Sigmoid colon (tissue), 7 donors: ENCODE results near the gene PSMB11. TPM values are rescaled to one million over a fixed set of nuclear protein-coding genes. Genes with fewer than 3 reads are reported as not detected.

ENCODE experiments used
- DNase-seq: peaks from one replicate; pipeline ENCODE4 v3.0.0-alpha.2; 2019
- H3K27ac ChIP-seq, 4 donors: fragments of 200-600 bp; sonication (generic); one replicate each; pipeline ENCODE4 v1.5.1; 2016 to 2019; ENCODE audit warnings: mild to moderate bottlenecking in 1 of 4
- H3K27me3 ChIP-seq, 3 donors: fragments of 200-600 bp; sonication (generic); one replicate each; pipeline ENCODE4 v1.5.1; 2019; ENCODE audit warnings: mild to moderate bottlenecking in 1 of 3
- H3K36me3 ChIP-seq, 4 donors: fragments of 200-600 bp; sonication (generic); one replicate each; pipeline ENCODE4 v1.5.1; 2016 to 2019
- H3K4me1 ChIP-seq, 4 donors: fragments of 200-600 bp; sonication (generic); one replicate each; pipeline ENCODE4 v1.5.1; 2017 to 2019
- H3K4me3 ChIP-seq, 4 donors: fragments of 200-600 bp; sonication (generic); one replicate each; pipeline ENCODE4 v1.5.1; 2017 to 2019; ENCODE audit warnings: mild to moderate bottlenecking in 2 of 4, moderate library complexity in 1 of 4
- H3K9me3 ChIP-seq, 4 donors: fragments of 200-600 bp in 3 of 4; sonication (generic) in 3 of 4; one replicate each; pipeline versions ENCODE4 v1.5.1 to v1.6.1; 2013 to 2019
- CTCF ChIP-seq, 4 experiments: fragments of 450-650 bp in 3 of 4; fragments of 200-600 bp in 1 of 4; IDR thresholded peaks; one replicate each; pipeline ENCODE4 v1.5.1; 2016 to 2019; ENCODE audit warnings: antibody characterized with exemption in 4 of 4, mild to moderate bottlenecking in 3 of 4, moderate library complexity in 2 of 4
- EP300 ChIP-seq, 4 donors: sonication (generic); formaldehyde crosslinking; IDR thresholded peaks; one replicate each; pipeline ENCODE4 v1.6.1; 2017; ENCODE audit warnings: antibody characterized with exemption in 4 of 4
- POLR2A ChIP-seq, 2 donors: fragments of 450-650 bp; IDR thresholded peaks; one replicate each; pipeline ENCODE4 v1.6.1; 2016; ENCODE audit warnings: antibody characterized with exemption in 2 of 2, mild to moderate bottlenecking in 2 of 2, moderate library complexity in 2 of 2
- POLR2AphosphoS5 ChIP-seq, 4 donors: sonication (generic); formaldehyde crosslinking; IDR thresholded peaks; one replicate each; pipeline ENCODE4 v1.6.1; 2017; ENCODE audit warnings: antibody characterized with exemption in 4 of 4
- WGBS, 2 donors: extraction: QIAGEN DNeasy Blood & Tissue Kit; methylation state at CpG; one replicate each; pipeline ENCODE4 v1.1.7; 2013; 5-methylcytosine and 5-hydroxymethylcytosine counted together
- intact Hi-C: fragments of 100-400 bp; cut with DNase I; formaldehyde crosslinking; loops from one replicate; pipeline ENCODE4 v1.15.1; 2023
- polyA plus RNA-seq, 3 donors: library from polyadenylated mRNA; stranded (reverse); fragments of 200-250 nt; gene quantifications; one replicate each; pipeline ENCODE4 v1.2.3, GENCODE V29; 2013
- total RNA-seq, 4 donors: library from RNA; depleted of rRNA; stranded (reverse); fragments of >200 nt; gene quantifications; one replicate each; pipeline ENCODE4 v1.1.0, GENCODE V29; 2016
- donor health status: healthy with polysubstance abuse.
- donor health status: Bipolar disorder and iron deficiency.
- donor health status: healthy.

Gene PSMB11
- total and polyA plus RNA-seq, 7 donors: 0.06 to 0.41 TPM; not detected in 5

GRCh38 chr14:23017091-23017490 lies 24.9 kb upstream of the PSMB11 start:
- Histone ChIP-seq H3K27me3 (no peaks in the 10 kb centered on the region), H3K4me1 (no peaks in the 10 kb centered on the region), H3K4me3 (no peak overlapping the region), H3K27ac (no peak overlapping the region), H3K36me3 (no peaks in the 10 kb centered on the region), H3K9me3 (no peaks in the 10 kb centered on the region)
- intact Hi-C loops: no loop called here
- WGBS, 2 donors: 73 to 89% methylated on average over 5 of the region's 5 CpGs
- TF ChIP-seq POLR2A (IDR thresholded peaks at IDR 0.05) (no peak), EP300 (IDR thresholded peaks at IDR 0.05) (no peak), CTCF (IDR thresholded peaks at IDR 0.05) (no peak), POLR2AphosphoS5 (IDR thresholded peaks at IDR 0.05) (no peak)
- no peak for DNase-seq

- TF ChIP-seq POLR2AphosphoS5 (IDR thresholded peaks at IDR 0.05) (no peak), CTCF (IDR thresholded peaks at IDR 0.05) (no peak), EP300 (IDR thresholded peaks at IDR 0.05) (no peak), POLR2A (IDR thresholded peaks at IDR 0.05) (no peak)
- Histone ChIP-seq H3K4me3 (no peak overlapping the region), H3K27ac (no peak overlapping the region), H3K4me1 (no peaks in the 10 kb centered on the region), H3K36me3 (no peaks in the 10 kb centered on the region), H3K27me3 (no peaks in the 10 kb centered on the region), H3K9me3 (no peaks in the 10 kb centered on the region)
- DNase-seq: no peak
- intact Hi-C loops: no loop called here
These were observed 23.9 kb upstream of the PSMB11 start for GRCh38 chr14:23018107-23018506.

- TF ChIP-seq POLR2AphosphoS5 (IDR thresholded peaks at IDR 0.05) (no peak), CTCF (IDR thresholded peaks at IDR 0.05) (no peak), POLR2A (IDR thresholded peaks at IDR 0.05) (no peak), EP300 (IDR thresholded peaks at IDR 0.05) (no peak)
- intact Hi-C loops: no loop called here
- 87 to 96% methylated on average over 7 of the region's 7 CpGs for WGBS, 2 donors
- no peak overlapping the region for H3K4me3 ChIP-seq
- no peaks in the 10 kb centered on the region for H3K9me3 ChIP-seq
- H3K27ac ChIP-seq: no peak overlapping the region
- DNase-seq: no peak
- H3K36me3 ChIP-seq: peaks cover 0 to 13% (median 2%) of the 10 kb centered on the region in 4 donors
- no peaks in the 10 kb centered on the region for H3K27me3 ChIP-seq
- H3K4me1 ChIP-seq: no peaks in the 10 kb centered on the region
These were observed 21.6 kb upstream of the PSMB11 start for GRCh38 chr14:23020143-23021128.

- intact Hi-C loops: no loop called here
- Histone ChIP-seq H3K27ac (no peak overlapping the region), H3K27me3 (no peaks in the 10 kb centered on the region), H3K9me3 (no peaks in the 10 kb centered on the region), H3K4me1 (no peaks in the 10 kb centered on the region), H3K36me3 (peaks cover 0 to 23% (median 10%) of the 10 kb centered on the region in 4 donors), H3K4me3 (no peak overlapping the region)
- DNase-seq: no peak
- TF ChIP-seq POLR2A (IDR thresholded peaks at IDR 0.05) (no peak), POLR2AphosphoS5 (IDR thresholded peaks at IDR 0.05) (no peak), EP300 (IDR thresholded peaks at IDR 0.05) (no peak)
- 84 to 91% methylated on average over 9 of the region's 9 CpGs for WGBS, 2 donors
These were observed 20.6 kb upstream of the PSMB11 start for GRCh38 chr14:23021434-23021833.

GRCh38 chr14:23021889-23022442 lies 20.0 kb upstream of the PSMB11 start:
- Histone ChIP-seq H3K36me3 (peaks cover 0 to 29% (median 12%) of the 10 kb centered on the region in 4 donors), H3K4me3 (no peak overlapping the region), H3K27ac (no peak overlapping the region), H3K9me3 (no peaks in the 10 kb centered on the region), H3K27me3 (no peaks in the 10 kb centered on the region), H3K4me1 (no peaks in the 10 kb centered on the region)
- TF ChIP-seq EP300 (IDR thresholded peaks at IDR 0.05) (no peak), POLR2A (IDR thresholded peaks at IDR 0.05) (no peak)
- intact Hi-C loops: no loop called here
- 60 to 77% methylated on average over 7 of the region's 7 CpGs for WGBS, 2 donors
- DNase-seq: no peak
